ENCODE measurements around the gene PPP1R7.

The PPP1R7 gene

GRCh38 chr2:241218131-241219029 lies 68.1 kb downstream of the PPP1R7 start:
- TF ChIP-seq POLR2A (IDR thresholded peaks at IDR 0.05; ENCODE audit: low read length) = no peak
- peak; percentile 51 to 55 for DNase-seq

- TF ChIP-seq POLR2A (IDR thresholded peaks at IDR 0.05; ENCODE audit: low read length) (no peak), GATA1 (IDR thresholded peaks at IDR 0.05; ENCODE audit: low read depth, low read length) (no peak)
Observed at GRCh38 chr2:241219030-241219382, 68.7 kb downstream of the PPP1R7 start.

GRCh38 chr2:241219856-241220356 lies 69.6 kb downstream of the PPP1R7 start:
- TF ChIP-seq GATA1 (IDR thresholded peaks at IDR 0.05; ENCODE audit: low read depth, low read length) (no peak), POLR2A (IDR thresholded peaks at IDR 0.05; ENCODE audit: low read length) (no peak)
- no peak for DNase-seq

More at GRCh38 chr2:241219030-241219382, 68.7 kb downstream of the PPP1R7 start:
- no peak for DNase-seq

GRCh38 chr2:241223211-241224017 lies 73.1 kb downstream of the PPP1R7 start:
- TF ChIP-seq POLR2A (IDR thresholded peaks at IDR 0.05; ENCODE audit: low read length) (no peak), GATA1 (IDR thresholded peaks at IDR 0.05; ENCODE audit: low read depth, low read length) (no peak)
- DNase-seq = no peak

- no peak for TF ChIP-seq GATA1 (IDR thresholded peaks at IDR 0.05; ENCODE audit: low read depth, low read length)
- TF ChIP-seq POLR2A (IDR thresholded peaks at IDR 0.05; ENCODE audit: low read length) = no peak
- no peak for DNase-seq
Observed at GRCh38 chr2:241224018-241224850, 74.0 kb downstream of the PPP1R7 start.

- DNase-seq = no peak
- TF ChIP-seq GATA1 (IDR thresholded peaks at IDR 0.05; ENCODE audit: low read depth, low read length) (no peak), POLR2A (IDR thresholded peaks at IDR 0.05; ENCODE audit: low read length) (no peak)
Observed at GRCh38 chr2:241224851-241225438, 74.7 kb downstream of the PPP1R7 start.

GRCh38 chr2:241225545-241225944 lies 75.3 kb downstream of the PPP1R7 start:
- DNase-seq = no peak
- TF ChIP-seq GATA1 (IDR thresholded peaks at IDR 0.05; ENCODE audit: low read depth, low read length) (no peak), POLR2A (IDR thresholded peaks at IDR 0.05; ENCODE audit: low read length) (no peak)

- DNase-seq = no peak
- TF ChIP-seq GATA1 (IDR thresholded peaks at IDR 0.05; ENCODE audit: low read depth, low read length) = no peak
- TF ChIP-seq POLR2A (IDR thresholded peaks at IDR 0.05; ENCODE audit: low read length) = no peak
Observed at GRCh38 chr2:241225983-241226382, 75.7 kb downstream of the PPP1R7 start.

GRCh38 chr2:241226723-241227572 lies 76.7 kb downstream of the PPP1R7 start:
- DNase-seq = no peak
- TF ChIP-seq POLR2A (IDR thresholded peaks at IDR 0.05; ENCODE audit: low read length) = no peak

- no peak for DNase-seq
- no peak for TF ChIP-seq GATA1 (IDR thresholded peaks at IDR 0.05; ENCODE audit: low read depth, low read length)
- TF ChIP-seq POLR2A (IDR thresholded peaks at IDR 0.05; ENCODE audit: low read length) = no peak
Observed at GRCh38 chr2:241227594-241227993, 77.3 kb downstream of the PPP1R7 start.

GRCh38 chr2:241228081-241228859 lies 78.0 kb downstream of the PPP1R7 start:
- no peak for DNase-seq
- TF ChIP-seq POLR2A (IDR thresholded peaks at IDR 0.05; ENCODE audit: low read length) = no peak
- no peak for TF ChIP-seq GATA1 (IDR thresholded peaks at IDR 0.05; ENCODE audit: low read depth, low read length)

Data from erythroblast (primary cell).